NCI-H345 treated with DMSO at 0.1 percent for 48 hours (cell line): ENCODE results near the gene OGFOD2.

Experiments used
- DNase-seq: peaks from one replicate; lab custom pipeline; 2025; ENCODE audit not compliant: unreplicated experiment; lab: John Stamatoyannopoulos, UW

OGFOD2 gene

GRCh38 chr12:122988036-122988435, 13.0 kb downstream of the OGFOD2 start:
- no peak for DNase-seq

GRCh38 chr12:122988612-122989212, 13.7 kb downstream of the OGFOD2 start:
- no peak for DNase-seq

GRCh38 chr12:122989225-122989839, 14.3 kb downstream of the OGFOD2 start:
- no peak for DNase-seq

GRCh38 chr12:122989874-122990419, 14.9 kb downstream of the OGFOD2 start:
- no peak for DNase-seq

GRCh38 chr12:122990561-122990960, 15.5 kb downstream of the OGFOD2 start:
- no peak for DNase-seq

GRCh38 chr12:122990961-122991622, 16.0 kb downstream of the OGFOD2 start:
- DNase-seq: no peak

- DNase-seq: no peak
These were observed 16.7 kb downstream of the OGFOD2 start for GRCh38 chr12:122991623-122992275.

GRCh38 chr12:122992386-122992785, 17.3 kb downstream of the OGFOD2 start:
- DNase-seq: no peak

- no peak for DNase-seq
These were observed 19.2 kb downstream of the OGFOD2 start for GRCh38 chr12:122994140-122994675.

- DNase-seq: no peak
These were observed 19.9 kb downstream of the OGFOD2 start for GRCh38 chr12:122994781-122995502.

GRCh38 chr12:122995503-122996187, 20.6 kb downstream of the OGFOD2 start:
- no peak for DNase-seq

- DNase-seq: no peak
These were observed 21.2 kb downstream of the OGFOD2 start for GRCh38 chr12:122996188-122996601.

GRCh38 chr12:122996621-122997342, 21.7 kb downstream of the OGFOD2 start:
- DNase-seq: no peak

- no peak for DNase-seq
These were observed 22.6 kb downstream of the OGFOD2 start for GRCh38 chr12:122997343-122998250.

- DNase-seq: no peak
These were observed 23.3 kb downstream of the OGFOD2 start for GRCh38 chr12:122998316-122998715.

- no peak for DNase-seq
These were observed 24.3 kb downstream of the OGFOD2 start for GRCh38 chr12:122999196-122999946.

GRCh38 chr12:122999986-123000420, 25.0 kb downstream of the OGFOD2 start:
- DNase-seq: no peak

- no peak for DNase-seq
These were observed 25.5 kb downstream of the OGFOD2 start for GRCh38 chr12:123000578-123000977.
